HG02870 (cell line): ENCODE measurements around the gene SF1.

Experiments
- ATAC-seq: cut with Tn5 transposase; IDR thresholded peaks from one replicate; pipeline ENCODE4 v1.9.1; 2021; ENCODE audit warnings: mild to moderate bottlenecking, moderate library complexity; ENCODE audit not compliant: unreplicated experiment

Gene SF1

DNA sequence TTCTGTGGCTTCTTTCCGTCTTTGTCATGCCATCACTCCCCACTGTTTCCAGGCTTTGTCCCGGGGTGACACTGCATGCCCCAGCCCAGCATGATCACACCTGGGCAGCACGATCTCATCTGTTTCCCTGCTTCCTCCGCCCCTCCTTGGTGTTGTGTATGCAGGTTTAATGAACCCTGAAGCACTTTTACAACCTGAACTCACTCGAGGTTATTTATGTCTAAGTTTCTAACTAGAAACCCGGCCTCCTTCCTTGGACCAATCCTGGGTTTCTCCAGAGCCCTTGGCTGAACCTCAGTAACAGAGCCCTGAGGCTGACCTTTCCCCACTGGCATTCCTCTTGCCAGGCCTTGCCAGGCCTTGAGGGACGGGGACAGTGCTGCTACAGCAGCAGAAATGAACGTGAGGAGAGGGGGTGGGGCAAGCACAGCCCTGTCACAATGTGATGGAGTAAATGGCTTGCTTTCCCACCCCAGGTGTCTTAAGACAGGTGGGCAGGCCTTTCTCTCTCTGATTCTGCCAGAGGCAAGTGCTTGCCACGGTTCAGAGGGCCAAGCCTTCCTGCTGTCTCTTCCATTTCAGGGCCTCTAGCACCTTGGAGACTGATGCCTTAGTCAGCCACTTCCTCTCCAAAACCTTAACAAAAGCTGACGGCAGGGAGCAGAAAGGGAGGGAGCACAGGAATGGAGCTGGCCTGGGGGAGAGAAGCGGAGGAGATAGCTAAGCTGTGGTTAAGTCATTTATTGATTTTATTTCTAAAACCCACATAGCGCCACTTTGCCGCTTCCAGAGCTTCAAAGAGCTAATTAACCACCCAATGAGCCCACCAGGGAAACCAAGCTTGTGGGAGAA is 15.4 kb downstream of the SF1 start:
- ATAC-seq = no peak

DNA sequence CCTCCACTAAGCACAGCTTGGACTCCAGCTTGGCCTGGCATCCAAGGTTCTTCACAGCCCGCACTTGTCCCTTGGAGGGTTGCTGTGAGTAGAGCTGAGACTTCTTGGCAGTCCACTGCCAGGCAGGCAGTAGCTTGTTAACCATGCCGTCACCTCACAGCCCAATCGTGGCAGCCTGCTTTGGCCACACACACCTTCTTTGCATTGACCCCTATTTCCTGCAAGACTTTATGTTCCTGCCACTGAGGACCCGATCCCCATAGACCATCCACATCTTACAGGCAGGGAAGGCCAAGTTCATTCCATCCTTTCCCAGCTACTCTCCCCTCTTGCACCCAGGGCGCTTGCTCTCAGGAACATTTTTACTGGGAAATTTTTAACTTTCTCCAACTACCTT is 16.1 kb downstream of the SF1 start:
- no peak for ATAC-seq

DNA sequence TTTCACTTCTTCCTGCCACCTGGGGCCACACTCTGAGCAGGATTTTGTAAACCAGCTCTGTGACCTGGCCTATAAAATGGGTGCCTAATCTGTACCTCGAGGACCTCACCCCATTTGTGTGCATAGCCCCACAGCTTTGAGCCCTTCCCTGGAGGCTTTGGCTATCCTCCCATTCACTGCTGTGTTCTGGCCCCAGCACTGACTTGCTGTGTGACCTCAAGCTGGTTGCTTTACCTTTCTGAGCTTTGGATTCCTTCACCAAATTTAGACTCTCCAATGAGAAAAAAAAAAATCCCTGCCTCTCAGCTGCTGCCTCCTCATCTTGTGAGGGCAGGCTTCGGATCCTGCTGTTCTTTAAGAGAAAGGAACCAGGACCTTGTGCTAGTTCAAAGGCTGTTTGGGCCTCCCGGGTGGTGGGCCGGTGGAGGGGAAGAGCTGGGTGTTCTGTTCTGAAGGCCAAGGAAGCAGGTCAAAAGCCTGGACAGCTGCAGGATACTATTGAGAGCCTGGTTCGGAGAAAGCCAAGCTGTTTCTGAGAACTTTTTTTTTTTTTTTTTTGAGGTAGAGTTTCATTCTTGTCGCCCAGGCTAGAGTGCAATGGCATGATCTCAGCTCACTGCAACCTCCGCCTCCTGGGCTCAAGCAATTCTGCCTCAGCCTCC is 17.5 kb downstream of the SF1 start:
- no peak for ATAC-seq

DNA sequence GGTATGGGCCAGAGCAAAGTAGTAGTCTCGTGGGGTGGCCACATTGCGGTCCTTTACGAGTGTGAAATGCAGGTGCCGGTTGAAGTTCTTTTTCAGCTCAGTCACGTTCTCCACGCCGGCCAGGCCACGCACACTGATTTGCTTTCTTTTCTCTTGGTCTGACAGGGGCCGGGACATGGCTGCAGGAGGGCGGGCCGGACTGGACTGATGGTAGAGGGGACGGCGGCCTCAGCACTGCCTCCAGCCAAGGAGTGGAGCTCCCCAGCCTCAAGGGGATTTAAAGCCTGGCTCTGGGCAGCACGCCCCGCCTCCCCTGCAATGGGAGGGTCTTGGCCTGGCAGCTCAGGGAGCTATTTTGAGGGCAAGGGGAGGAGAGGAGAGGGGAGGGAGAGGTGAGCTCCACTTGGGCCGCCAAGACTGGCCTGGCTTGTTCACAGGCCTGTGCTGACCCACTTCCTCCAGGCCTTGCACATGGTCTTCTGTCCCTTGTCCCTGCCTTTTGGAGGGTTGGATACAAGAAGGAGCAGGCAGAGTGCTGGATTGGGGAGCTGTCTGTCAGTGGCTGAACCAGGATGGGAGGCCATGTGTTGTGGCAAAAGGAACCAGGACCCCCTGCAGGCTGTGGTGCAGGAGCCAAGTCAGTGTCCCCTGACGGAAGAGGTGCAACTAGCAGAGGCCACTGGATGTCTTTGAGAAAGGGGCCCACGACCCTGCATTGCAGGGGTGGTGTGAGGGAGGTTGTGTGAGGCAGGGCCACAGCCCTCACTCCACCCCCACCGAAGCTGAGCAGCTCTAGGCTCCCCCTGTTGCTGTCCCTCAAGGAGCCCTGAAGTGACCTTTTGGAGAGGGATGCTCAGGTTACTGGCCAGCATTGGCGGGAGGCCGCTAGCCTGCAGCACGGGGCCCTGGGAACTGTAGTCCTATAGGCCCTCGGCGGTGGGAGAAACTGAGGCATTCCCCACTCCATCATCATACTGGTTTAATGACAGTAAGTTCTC is 18.3 kb downstream of the SF1 start, which contains the start of gene PYGM:
TSS of gene PYGM (minus strand) at position 253 of the 998 bp plus-strand sequence. CDS start at position 177, 76 bp downstream.
- ATAC-seq = no peak

DNA sequence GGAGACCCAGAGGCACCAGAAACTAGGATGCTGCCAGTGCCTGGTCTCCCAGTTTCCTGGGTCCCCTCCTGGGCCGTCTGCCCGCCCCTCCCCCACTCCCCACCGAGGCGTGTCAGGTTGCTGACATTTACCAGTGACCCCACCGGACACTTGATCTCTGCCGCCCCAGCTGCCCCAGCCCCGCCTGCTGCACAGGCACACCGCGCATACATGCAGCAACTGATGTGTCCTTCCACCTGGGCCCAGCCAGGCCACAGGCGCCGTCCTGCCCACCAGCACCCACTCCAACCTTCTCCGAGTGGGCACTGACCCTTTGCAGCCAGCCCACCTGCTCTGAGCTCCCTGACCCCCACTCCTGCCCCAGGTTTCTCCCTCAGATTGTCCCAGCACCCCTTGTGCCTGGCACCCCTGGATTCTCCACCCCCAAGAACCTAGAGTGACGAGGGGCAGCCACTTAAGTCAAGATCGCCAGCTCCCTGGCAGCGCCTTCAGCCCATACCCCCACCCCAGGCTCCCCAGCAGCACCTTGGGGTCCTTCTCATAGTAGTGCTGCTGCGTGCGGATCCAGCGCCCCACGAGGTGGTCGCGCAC is 19.1 kb downstream of the SF1 start:
- ATAC-seq = no peak

GRCh38 chr11:64758330-64759079 is 19.8 kb downstream of the SF1 start:
- ATAC-seq = no peak

DNA sequence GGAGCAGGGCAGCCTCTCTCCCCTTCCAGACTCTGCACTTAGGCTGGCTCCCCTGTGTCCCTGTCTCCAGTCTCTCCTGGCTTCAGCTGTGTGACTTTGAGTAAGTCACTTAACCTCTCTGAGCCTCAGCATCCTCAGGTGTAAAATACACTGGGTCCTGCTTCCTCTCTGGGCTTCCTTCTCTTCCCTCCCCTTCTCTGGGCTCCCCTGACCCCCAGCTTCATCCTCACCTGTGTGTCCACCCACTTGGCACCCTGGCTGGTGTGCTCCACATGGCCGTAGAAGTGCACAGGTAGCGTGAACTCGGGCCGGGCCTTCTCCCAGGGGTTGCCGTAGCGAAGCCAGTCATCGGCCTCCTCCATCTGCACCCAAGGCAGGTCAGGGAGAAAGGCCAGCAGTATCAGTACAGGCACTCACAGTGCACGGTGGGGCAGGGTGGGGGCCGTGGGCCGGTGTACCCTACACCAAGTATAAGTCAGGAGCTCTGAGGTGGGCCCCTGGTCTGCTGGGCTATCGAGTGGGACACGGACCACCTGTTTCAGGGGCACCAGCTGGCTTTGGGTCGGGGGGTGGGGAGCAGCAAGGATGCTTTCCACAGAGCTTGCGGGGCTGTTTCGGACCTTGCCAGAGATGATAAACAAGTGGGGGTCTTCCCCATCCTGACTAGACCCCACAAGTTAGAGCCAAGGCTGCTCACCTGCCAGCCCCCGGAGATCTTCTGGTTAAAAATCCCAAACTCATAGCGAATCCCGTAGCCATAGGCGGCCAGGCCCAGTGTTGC is 20.6 kb downstream of the SF1 start:
- no peak for ATAC-seq

DNA sequence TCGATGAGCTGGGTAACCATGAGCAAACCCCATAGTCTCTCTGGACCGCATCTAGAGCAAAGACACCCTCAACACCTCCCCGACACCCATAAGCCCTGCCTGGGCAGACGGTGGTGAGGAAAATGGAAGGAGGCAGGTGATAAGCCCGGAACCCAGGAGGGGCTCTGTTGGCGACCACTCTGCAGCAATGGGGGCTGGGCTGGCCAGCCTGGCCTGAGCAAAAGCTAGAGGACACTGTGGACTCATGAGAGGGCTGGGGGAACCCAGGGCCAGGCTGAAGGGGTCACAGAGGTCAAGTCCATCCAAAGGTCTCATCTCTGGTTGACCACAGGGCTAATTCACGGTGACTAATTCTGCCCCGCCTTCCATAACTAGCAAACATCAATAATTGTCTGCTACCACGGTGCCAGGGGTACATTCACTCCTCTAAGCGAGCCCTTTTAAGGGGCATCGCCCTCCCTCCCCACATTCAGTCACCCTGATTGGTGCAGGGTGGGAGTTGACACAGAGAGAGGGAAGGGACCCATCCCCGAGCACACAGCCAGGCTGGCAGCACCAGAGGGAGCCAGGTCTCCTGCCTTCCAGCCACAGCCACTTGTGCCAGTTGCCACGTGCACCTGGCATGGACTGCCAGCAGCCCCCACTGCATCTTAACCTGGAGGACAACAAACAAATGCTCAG is 22.5 kb downstream of the SF1 start:
- no peak for ATAC-seq

GRCh38 chr11:64754919-64755662 is 23.3 kb downstream of the SF1 start:
- no peak for ATAC-seq

- ATAC-seq = no peak
Measured at GRCh38 chr11:64754124-64754918, 24.0 kb downstream of the SF1 start.

DNA sequence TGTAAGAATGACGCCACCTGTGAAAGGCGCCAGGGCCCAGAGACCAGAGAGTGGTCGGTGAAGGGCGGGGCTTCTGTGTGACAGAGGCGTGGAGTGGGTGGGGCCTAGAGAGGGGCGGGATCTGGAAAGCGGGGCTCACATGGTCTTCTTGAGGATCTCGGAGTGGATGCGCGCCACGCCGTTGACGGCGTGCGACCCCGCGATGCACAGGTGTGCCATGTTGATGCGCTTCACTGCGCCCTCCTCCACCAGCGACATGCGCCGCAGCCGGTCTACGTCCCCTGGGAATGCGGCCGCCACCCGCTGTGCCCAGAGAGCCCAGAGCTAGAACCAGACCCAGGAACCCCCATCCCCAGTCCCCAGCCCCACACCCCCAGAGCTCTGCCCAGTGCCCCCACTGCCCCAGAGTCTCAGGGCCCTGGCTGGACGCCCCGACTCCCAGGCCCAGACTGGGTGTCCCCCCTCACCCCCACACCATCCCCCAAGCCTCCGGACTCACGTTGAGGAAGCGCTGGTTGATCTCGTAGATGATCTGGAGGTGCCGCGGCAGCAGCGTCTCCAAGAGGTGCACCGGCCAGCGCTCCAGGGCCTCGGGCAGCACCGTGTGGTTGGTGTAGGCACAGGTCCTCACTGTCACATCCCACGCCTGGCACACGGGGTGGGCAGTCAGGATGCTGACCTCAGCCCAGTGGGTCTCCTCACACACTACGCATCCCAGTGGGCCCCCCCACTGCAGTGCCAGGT is 24.8 kb downstream of the SF1 start:
- ATAC-seq = no peak

DNA sequence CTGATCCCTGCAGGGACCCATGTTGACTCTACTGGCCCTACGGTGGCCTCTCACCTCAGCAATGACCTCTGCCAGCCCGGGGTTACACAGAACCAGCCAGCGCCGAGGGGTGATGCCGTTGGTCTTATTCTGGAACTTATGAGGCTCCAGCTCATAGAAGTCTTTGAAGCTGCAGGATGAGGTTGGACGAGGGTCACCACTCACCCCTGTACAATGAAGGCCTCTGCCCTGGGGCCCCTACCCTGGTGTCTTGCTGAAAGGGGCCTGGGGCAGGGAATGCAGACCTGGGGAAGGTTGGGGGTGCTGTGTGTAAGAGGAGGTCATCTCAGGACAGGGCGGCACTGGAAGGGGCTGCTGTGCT is 25.3 kb downstream of the SF1 start:
- ATAC-seq = no peak

DNA sequence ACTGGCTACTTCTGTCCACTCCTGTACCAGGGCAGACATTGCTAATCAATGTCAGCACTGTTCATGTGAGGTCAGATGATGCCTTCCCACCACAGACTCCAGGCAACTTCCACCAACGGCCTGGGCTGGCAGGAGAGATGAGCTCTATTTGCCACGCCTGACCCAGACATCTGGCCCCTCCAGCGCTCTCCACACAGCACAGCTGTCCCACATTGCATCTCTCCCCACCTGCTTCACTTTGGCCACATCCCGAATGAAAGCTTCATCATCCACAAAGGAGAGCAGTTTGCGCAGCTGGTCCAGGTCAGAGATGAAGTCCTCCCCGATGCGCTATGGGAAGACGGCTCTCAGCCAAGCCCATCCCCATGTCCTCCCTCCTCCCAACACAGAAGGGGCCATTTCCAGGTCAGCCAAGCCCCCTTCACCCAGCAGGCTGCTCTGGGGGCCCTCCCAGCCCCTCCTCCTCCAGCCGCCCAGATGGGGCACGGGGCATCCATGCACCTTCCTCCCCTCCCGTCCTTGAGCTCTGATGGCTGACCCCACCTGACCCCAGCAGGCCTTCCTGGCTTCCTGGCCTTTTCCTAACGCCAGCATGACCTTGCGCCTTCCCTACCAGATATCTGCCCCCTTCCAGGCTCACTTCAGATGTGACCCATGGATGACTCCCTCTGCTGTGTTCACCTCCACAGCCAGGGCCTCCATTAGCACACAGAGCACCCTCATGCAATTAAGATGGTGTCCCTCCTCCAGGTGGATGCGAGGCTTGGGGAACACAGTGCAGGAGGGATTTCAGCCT is 26.0 kb downstream of the SF1 start:
- no peak for ATAC-seq

- no peak for ATAC-seq
Measured at GRCh38 chr11:64751580-64751979, 26.8 kb downstream of the SF1 start.

GRCh38 chr11:64751136-64751535 is 27.2 kb downstream of the SF1 start:
- no peak for ATAC-seq
